CD4-positive, alpha-beta T cell treated with Interleukin-6 at 100 ng/mL for 8 hours (primary cell): Measurements from ENCODE around the gene ARMCX2.
"Not testable (repeated sequence)": the region's sequence is repeated elsewhere in the genome, so short reads cannot be mapped to it uniquely, and the experiment has no call there.

ENCODE experiments used
- DNase-seq: peaks from one replicate; pipeline ENCODE4 v3.0.0-alpha.2; 2020; ENCODE audit warnings: mixed read lengths, low spot score

ARMCX2 gene

DNA sequence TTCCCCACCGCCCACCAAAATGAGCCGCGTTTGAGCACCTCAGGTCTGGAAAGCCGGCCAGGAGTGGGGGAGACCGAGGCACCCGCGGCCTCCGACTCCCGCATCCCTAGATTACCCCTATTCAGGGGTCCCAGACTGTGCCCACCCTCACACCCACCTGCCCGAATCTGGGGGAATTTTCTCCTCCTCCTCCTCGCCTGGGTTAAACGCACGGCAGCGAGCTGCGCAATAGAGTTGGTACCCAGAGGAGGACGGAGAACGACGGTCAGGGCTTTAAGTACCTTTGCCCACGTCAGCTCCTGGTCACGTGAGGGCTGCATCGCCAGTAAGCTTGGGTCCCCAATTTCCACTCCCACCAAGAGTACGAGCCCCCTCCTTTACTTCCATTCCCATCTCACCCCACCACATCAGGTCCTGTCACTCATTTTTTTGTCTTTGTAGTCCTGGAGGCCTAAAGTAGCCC, at the start of gene ARMCX2:
ARMCX2 (minus strand) TSS at position 250 of the 463 bp plus-strand sequence. CDS start 2,262 bp downstream, outside the sequence.
- DNase-seq = no peak

- no peak for DNase-seq
These were observed 49.7 kb upstream of the ARMCX2 start for GRCh38 chrX:101709384-101709783.

- no peak for DNase-seq
These were observed 48.5 kb upstream of the ARMCX2 start for GRCh38 chrX:101708163-101708562.

DNA sequence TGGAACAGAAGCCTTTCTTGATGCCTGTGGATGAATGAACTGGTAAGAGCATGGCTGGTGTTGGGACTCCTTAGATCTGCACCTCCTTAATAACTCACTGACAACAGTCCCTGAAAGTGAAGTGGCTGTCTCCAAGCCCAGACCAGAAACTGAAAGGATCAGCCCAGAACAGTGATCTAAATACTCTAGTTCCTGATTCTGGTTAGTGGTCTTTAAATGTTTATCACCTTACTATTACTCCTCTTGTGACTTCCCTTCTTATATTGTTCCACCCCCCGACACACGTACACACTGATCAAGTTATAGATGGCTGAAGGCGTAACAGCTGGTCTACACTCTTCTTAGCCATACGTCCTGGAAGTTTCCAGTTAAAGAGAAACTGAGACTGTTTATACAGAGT, 33.8 kb upstream of the ARMCX2 start:
- no peak for DNase-seq

DNA sequence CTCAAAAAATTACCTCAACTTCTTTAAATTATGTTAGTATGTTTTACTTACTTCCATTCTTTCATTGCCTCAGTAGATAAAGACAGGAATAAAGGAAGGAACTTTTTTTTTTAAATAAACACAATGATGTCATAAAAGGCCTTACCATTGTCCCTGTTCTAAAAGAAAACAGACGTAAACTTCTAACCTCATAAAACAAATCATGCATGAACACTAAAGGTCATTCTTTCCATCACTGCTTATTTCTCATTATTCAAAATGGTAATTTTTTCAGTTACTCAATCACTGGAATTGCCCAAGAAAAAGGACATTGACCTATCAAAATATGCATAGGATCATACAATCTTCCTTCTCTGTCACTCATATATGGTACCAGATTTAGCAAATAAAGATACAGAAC, 32.2 kb upstream of the ARMCX2 start:
- no peak for DNase-seq

DNA sequence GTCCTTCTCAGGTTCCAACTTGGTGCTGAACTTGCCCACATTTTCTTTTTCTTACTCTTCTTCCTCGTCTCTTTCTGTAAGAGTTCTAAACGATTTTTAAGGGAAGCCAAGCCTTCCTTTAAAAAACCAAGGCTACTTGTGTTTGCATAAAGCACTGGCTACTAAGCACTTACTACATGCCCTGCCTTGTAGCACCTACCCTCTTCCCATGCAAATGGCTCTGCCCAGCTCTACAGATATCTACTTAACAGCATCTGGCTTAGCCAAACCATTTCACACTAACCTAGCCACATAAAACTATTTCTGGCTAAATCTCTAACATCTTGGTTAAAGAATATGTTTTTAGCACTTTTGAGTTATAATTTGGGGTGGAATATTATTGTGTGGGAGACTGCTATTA, 26.9 kb upstream of the ARMCX2 start:
- DNase-seq = no peak

GRCh38 chrX:101685923-101686322, 26.3 kb upstream of the ARMCX2 start:
- DNase-seq = no peak

DNA sequence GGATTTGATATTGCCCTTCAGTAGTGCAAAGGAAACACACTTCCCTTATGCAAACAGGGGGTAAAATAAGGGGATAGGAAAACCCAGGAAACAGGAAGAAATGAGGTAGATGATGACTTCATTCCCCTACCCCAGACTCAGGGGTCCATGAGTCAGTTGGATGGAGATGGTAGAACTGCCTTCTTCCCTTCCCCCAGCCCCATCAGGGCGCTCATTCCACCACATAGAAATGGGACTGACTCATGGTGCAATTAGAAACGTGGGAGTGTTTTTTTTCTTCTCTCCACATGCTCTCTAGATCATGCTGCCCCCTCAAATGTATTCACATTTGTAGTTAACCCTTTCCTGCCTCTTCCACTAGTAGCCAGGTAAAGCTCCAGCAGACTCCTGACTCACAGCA, 23.1 kb upstream of the ARMCX2 start:
- no peak for DNase-seq

GRCh38 chrX:101677028-101677427, 17.4 kb upstream of the ARMCX2 start:
- no peak for DNase-seq

DNA sequence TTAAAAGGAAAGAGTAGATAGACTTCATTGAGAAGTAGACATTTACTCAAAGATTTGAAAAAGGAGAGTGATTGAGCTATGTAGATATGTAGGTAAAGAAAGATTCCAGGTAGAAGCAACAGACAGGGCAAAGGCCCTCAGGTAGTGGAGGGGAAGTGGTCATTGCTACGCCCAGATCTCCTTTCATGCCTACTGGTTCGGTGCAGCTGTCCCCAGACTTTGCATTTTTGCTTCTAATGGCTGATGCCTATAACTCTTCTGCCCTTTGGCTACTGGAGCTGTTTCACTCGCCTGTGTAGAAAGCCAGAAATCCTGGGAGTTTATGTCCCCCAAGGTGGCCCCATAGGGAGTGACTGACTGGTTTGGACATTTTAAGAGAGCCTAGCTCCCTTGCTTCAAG, 16.9 kb upstream of the ARMCX2 start:
- no peak for DNase-seq

GRCh38 chrX:101668143-101668542, 8.5 kb upstream of the ARMCX2 start:
- DNase-seq = no peak

GRCh38 chrX:101658661-101659491, 774 bp downstream of the ARMCX2 start:
- peak; percentile 55 for DNase-seq

- no peak for DNase-seq
These were observed 2.2 kb downstream of the ARMCX2 start for GRCh38 chrX:101657495-101657894.

DNA sequence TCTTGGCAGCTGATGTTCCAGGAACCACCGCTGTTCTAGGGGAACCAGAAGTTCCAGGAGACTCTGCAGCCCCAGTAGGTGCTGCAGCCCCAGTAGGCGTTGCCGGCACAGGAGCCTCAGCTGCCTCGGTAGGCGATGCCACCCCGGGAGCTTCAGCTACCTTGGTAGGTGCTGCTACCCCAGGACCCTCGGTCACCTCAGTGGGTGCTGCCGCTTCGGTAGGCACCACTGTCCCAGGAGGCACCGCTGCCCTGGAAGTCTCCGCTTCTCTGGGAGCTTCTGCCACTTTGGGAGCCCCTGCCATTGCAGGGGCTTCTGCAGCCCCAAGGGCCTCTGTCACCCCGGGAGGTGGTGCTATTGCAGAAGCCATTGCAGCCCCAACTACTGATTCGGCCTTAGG, 2.8 kb downstream of the ARMCX2 start:
- no peak for DNase-seq

DNA sequence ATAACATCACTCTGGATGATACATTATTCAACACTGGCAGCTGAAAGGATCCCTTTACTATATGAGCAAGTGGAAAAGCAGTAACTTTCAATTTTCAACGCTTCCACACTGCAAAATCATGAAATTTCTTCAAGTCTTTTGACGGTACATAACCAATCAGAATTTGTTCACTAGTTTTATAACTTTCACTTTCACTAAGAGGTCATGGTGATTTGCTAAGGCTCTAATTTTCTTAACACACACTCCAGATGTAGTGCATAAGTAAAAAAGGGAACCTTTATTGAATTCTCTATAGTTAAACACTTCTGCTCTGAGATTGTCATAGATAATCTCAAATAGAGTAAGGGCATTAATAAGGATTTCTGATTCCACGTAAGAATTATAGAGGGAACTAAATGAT, 4.1 kb downstream of the ARMCX2 start:
- no peak for DNase-seq

DNA sequence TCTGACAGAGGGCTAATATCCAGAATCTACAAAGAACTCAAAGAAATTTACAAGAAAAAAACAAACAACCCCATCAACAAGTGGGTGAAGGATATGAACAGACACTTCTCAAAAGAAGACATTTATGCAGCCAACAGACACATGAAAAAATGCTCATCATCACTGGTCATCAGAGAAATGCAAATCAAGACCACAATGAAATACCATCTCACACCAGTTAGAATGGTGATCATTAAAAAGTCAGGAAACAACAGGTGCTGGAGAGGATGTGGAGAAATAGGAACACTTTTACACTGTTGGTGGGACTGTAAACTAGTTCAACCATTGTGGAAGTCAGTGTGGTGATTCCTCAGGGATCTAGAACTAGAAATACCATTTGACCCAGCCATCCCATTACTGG, 11.9 kb downstream of the ARMCX2 start:
- DNase-seq = not testable (repeated sequence)

GRCh38 chrX:101642093-101642492, 17.6 kb downstream of the ARMCX2 start:
- DNase-seq = no peak

GRCh38 chrX:101639583-101639982, 20.1 kb downstream of the ARMCX2 start:
- DNase-seq = no peak

DNA sequence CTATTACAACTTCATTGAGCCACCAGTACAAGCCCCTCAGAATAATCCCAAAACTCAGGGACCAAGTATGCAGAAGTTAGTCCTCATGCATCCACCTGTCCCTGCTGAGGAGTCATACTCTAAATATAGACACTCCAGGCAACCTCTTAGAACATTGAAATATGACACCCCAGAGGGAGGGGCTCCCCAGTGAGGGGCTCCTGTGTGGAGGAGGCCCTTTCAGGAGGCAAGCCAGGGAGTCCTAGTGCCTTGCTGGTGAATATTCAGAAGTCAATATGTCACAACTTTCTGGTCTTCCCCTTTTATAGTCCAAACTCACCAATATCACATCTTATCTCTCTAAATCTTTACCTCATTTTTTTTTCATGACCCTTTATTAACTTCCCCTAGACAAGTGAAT, 40.3 kb downstream of the ARMCX2 start:
- DNase-seq = no peak

DNA sequence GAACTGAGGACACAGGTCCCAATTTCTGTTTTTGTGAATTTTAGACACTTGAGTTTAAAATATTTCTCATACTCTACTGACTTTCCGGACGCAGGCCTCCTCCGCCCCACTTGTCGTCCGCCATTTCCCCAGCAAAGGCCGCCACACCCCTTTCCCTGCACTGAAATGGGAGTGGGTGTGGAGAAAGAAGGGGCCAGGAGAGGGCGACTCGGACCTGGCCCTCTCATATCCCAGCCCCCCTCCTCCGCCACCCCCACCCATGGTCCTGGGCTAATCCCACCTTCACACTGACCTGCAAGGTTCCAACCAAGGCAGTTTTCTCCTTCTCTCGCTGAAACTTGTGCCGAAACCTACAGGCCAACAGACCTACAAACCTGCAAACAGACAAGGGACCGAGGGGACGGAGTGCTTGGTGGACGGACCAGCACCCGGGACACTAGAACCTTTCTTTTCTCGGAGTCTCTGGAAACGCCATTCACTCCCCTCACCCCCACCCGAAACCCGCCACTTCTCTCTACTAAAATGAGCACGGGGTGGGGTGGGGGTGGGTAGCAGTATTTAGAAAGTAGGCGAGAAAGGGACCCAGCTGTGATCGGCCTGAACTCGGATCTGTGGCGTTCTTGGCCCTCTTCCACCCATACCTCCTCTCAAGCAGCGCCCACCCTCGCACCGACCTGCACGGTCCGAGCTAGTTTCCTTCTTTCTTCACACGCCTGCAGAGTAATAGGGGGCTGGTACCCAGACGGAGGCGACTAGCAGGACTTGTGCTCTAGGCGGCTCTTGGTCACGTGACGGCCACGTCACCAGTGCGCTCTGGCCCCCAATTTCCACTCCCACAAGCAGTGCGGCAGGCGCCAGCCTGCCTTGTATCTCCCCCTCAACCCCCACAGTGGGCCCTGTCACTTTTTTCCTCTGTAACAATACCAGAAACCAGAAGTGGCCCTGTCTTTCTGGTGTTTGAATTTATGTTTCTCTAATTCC, 42.1 kb downstream of the ARMCX2 start, which contains the start of gene ARMCX6:
ARMCX6 (minus strand) TSS at position 790 of the 981 bp plus-strand sequence. CDS start 1,380 bp downstream, outside the sequence.
- peak; percentile 68 for DNase-seq

- DNase-seq = no peak
These were observed 53.9 kb downstream of the ARMCX2 start for GRCh38 chrX:101605728-101606127.
